Measurements from ENCODE around the gene BLACAT1. TPM values are rescaled to one million over a fixed set of nuclear protein-coding genes. Genes with fewer than 3 reads are reported as not detected.
"Not testable (repeated sequence)": the region's sequence is repeated elsewhere in the genome, so short reads cannot be mapped to it uniquely, and the experiment has no call there.

Gene BLACAT1
- total and polyA plus RNA-seq, 10 donors: 0.02 to 0.51 (median 0.24) TPM; not detected in 4

- intact Hi-C loops (cut with DNase I; ENCODE audit: low total_unique reads): loop anchor here (5.0 kb wide), 1 partner anchor 134 kb away; no protein-coding TSS in a partner anchor
- DNase-seq: no peak
- H3K9me3 ChIP-seq: no peaks in the 10 kb centered on the region
- H3K27ac ChIP-seq: no peak overlapping the region
- TF ChIP-seq POLR2A (IDR thresholded peaks at IDR 0.05) (no peak), POLR2AphosphoS5 (IDR thresholded peaks at IDR 0.05) (no peak)
- TF ChIP-seq, protein P1, sequence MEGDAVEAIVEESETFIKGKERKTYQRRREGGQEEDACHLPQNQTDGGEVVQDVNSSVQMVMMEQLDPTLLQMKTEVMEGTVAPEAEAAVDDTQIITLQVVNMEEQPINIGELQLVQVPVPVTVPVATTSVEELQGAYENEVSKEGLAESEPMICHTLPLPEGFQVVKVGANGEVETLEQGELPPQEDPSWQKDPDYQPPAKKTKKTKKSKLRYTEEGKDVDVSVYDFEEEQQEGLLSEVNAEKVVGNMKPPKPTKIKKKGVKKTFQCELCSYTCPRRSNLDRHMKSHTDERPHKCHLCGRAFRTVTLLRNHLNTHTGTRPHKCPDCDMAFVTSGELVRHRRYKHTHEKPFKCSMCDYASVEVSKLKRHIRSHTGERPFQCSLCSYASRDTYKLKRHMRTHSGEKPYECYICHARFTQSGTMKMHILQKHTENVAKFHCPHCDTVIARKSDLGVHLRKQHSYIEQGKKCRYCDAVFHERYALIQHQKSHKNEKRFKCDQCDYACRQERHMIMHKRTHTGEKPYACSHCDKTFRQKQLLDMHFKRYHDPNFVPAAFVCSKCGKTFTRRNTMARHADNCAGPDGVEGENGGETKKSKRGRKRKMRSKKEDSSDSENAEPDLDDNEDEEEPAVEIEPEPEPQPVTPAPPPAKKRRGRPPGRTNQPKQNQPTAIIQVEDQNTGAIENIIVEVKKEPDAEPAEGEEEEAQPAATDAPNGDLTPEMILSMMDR (IDR thresholded peaks at IDR 0.05 in 8 of 11, conservative IDR thresholded peaks at IDR 0.05 in 3 of 11): no peak
- peaks cover 0 to 20% (median 15%) of the 10 kb centered on the region in 6 donors for H3K4me1 ChIP-seq
- peaks cover 0 to 75% (median 12%) of the 10 kb centered on the region in 7 donors for H3K27me3 ChIP-seq (replicated peaks in 1 of 7)
- no peaks in the 10 kb centered on the region for H3K36me3 ChIP-seq
- H3K4me3 ChIP-seq: no peak overlapping the region
- WGBS, 5 donors: 81 to 87% (median 86%) methylated on average over 6 of the region's 6 CpGs
These were observed 30.4 kb upstream of the BLACAT1 start for GRCh38 chr1:205486258-205486657.

- DNase-seq: peak; percentile 88
- H3K27me3 ChIP-seq (replicated peaks in 1 of 7): peaks cover 0 to 77% (median 17%) of the 10 kb centered on the region in 7 donors
- peaks cover 5 to 30% (median 24%) of the 10 kb centered on the region in 6 donors for H3K4me1 ChIP-seq
- TF ChIP-seq, protein P1 (IDR thresholded peaks at IDR 0.05 in 8 of 11, conservative IDR thresholded peaks at IDR 0.05 in 3 of 11): peak; percentile 82 to 99 (median 96)
- TF ChIP-seq POLR2A (IDR thresholded peaks at IDR 0.05): no peak
- no peak overlapping the region for H3K27ac ChIP-seq
- no peaks in the 10 kb centered on the region for H3K36me3 ChIP-seq
- H3K4me3 ChIP-seq: no peak overlapping the region
- H3K9me3 ChIP-seq: no peaks in the 10 kb centered on the region
- WGBS, 5 donors: 31 to 37% (median 33%) methylated on average over 11 to 13 of the region's 13 CpGs
- intact Hi-C loops (cut with DNase I; ENCODE audit: low total_unique reads): loop anchor here (5.0 kb wide), 1 partner anchor 133 kb away; no protein-coding TSS in a partner anchor
These were observed 29.4 kb upstream of the BLACAT1 start for GRCh38 chr1:205484985-205485967.

DNA sequence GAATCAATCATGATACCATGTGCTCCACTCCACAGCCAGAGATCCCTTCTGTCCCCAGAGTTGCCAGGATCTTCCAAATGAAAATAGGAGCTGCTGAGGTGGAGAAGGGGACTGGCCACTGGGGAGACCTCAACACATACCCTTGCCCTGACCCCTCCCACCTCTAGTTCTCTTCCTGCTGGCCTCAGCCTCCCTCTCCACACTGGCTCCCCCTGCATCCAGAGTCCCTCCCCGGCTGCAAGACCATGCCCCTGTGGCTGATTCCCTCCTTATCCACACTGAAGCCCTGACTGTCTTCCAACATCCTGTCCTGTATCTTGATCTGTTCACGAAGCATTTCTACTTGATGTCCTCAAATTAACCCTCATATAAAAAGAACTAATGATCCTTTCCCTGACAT lies 27.5 kb upstream of the BLACAT1 start:
- Histone ChIP-seq H3K36me3 (no peaks in the 10 kb centered on the region), H3K27me3 (replicated peaks in 1 of 7) (peaks cover 0 to 73% (median 17%) of the 10 kb centered on the region in 7 donors), H3K4me1 (peaks cover 6 to 43% (median 32%) of the 10 kb centered on the region in 6 donors), H3K9me3 (no peaks in the 10 kb centered on the region), H3K27ac (no peak overlapping the region), H3K4me3 (no peak overlapping the region)
- WGBS, 5 donors: 40 to 58% (median 46%) methylated on average over 2 of the region's 2 CpGs
- no peak for DNase-seq
- TF ChIP-seq POLR2A (IDR thresholded peaks at IDR 0.05) (no peak), POLR2AphosphoS5 (IDR thresholded peaks at IDR 0.05) (no peak)
- TF ChIP-seq, protein P1 (IDR thresholded peaks at IDR 0.05 in 8 of 11, conservative IDR thresholded peaks at IDR 0.05 in 3 of 11): no peak
- intact Hi-C loops (cut with DNase I; ENCODE audit: low total_unique reads): no loop called here

GRCh38 chr1:205482587-205482986 lies 26.7 kb upstream of the BLACAT1 start:
- DNase-seq; H3K27ac ChIP-seq; H3K4me3 ChIP-seq; intact Hi-C loops (cut with DNase I; ENCODE audit: low total_unique reads); H3K36me3 ChIP-seq; H3K9me3 ChIP-seq: not testable (repeated sequence)
- 86 to 96% (median 87%) methylated on average over 11 of the region's 11 CpGs for WGBS, 5 donors
- Histone ChIP-seq H3K4me1 (peaks cover 6 to 43% (median 32%) of the 10 kb centered on the region in 6 donors), H3K27me3 (replicated peaks in 1 of 7) (peaks cover 0 to 68% (median 17%) of the 10 kb centered on the region in 7 donors)

Data from spleen (tissue), 11 donors.